22Rv1 (cell line): ENCODE data around the gene CHST1.

Experiments used
- CTCF ChIP-seq: fragments of 450-650 bp; IDR thresholded peaks from 2 replicates; pipeline ENCODE4 v1.5.1; 2017; ENCODE audit warnings: mild to moderate bottlenecking
- ZFX ChIP-seq: fragments of 450-650 bp; IDR thresholded peaks from 2 replicates; pipeline ENCODE4 v1.6.1; 2017; ENCODE audit warnings: antibody characterized with exemption, borderline replicate concordance

DNA sequence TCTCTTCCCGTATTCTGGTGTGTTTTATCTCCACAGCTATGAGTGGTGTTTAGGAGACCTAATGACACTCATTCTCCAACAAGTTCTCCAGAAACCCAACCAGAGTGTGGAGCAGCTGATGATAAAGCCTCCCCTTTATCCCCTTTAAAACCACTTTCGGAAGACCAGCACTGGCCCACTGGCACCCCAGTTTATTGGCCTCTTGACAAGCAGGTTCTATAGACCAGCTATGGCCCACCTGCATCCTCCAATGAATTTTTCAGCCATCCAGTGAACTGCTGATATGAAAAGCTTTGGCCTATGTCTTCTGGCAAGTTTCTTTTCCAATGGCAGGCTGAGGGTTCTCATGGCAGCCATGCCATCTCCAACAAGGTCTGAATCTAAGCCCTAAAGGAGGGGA is 27.4 kb downstream of the CHST1 start:
- TF ChIP-seq CTCF (no peak), ZFX (no peak)
